Vagina (tissue), 2 donors: ENCODE measurements around the gene TCAF1. TPM values are rescaled to one million over a fixed set of nuclear protein-coding genes. Genes with fewer than 3 reads are reported as not detected.
"Not testable (repeated sequence)": the region's sequence is repeated elsewhere in the genome, so short reads cannot be mapped to it uniquely, and the experiment has no call there.

ENCODE experiments used
- DNase-seq, 2 donors: peaks; one replicate each; pipeline ENCODE4 v3.0.0-alpha.2; 2017; ENCODE audit errors: extremely low spot score in 2 of 2
- H3K27ac ChIP-seq: fragments of 200-600 bp; sonication (generic); one replicate; pipeline ENCODE4 v1.5.1; 2019
- H3K27me3 ChIP-seq: fragments of 200-600 bp; sonication (generic); one replicate; pipeline ENCODE4 v1.5.1; 2019
- H3K36me3 ChIP-seq, 2 donors: fragments of 200-600 bp; sonication (generic); one replicate each; pipeline ENCODE4 v1.5.1; 2017 to 2019
- H3K4me1 ChIP-seq: fragments of 200-600 bp; sonication (generic); one replicate; pipeline ENCODE4 v1.5.1; 2019
- H3K4me3 ChIP-seq, 2 donors: fragments of 200-600 bp; sonication (generic); 1 replicate in 1 of 2; 2 replicates in 1 of 2; pipeline ENCODE4 v1.5.1; 2016 to 2019
- H3K9me3 ChIP-seq: fragments of 200-600 bp; sonication (generic); one replicate; pipeline ENCODE4 v1.5.1; 2019
- CTCF ChIP-seq, 3 experiments: fragments of 450-650 bp in 2 of 3; fragments of 200-600 bp in 1 of 3; sonication (generic) in 1 of 3; IDR thresholded peaks; one replicate each; pipeline ENCODE4 v1.5.1; 2017 to 2019; ENCODE audit warnings: antibody characterized with exemption in 3 of 3, mild to moderate bottlenecking in 2 of 3, moderate library complexity in 2 of 3
- POLR2A ChIP-seq, 2 donors: fragments of 450-650 bp; IDR thresholded peaks; one replicate each; pipeline ENCODE4 v1.6.1; 2017; ENCODE audit warnings: antibody characterized with exemption in 2 of 2, mild to moderate bottlenecking in 2 of 2, moderate library complexity in 2 of 2
- POLR2AphosphoS5 ChIP-seq, 2 donors: sonication (generic); formaldehyde crosslinking; IDR thresholded peaks; one replicate each; pipeline ENCODE4 v1.9.0; 2017; ENCODE audit warnings: antibody characterized with exemption in 2 of 2, mild to moderate bottlenecking in 2 of 2, low read depth in 1 of 2; ENCODE audit not compliant: insufficient read depth in 1 of 2
- intact Hi-C: fragments of 100-400 bp; cut with DNase I; formaldehyde crosslinking; loops from one replicate; pipeline ENCODE4 v1.15.1; 2023
- total RNA-seq: library from RNA; depleted of rRNA; stranded (reverse); fragments of >200 nt; gene quantifications from one replicate; pipeline ENCODE4 v1.2.3, GENCODE V29; 2016

TCAF1 gene
- total RNA-seq, 1 donor from 2014 or later, result 50.1 TPM

GRCh38 chr7:143855443-143855842 is 46.5 kb downstream of the TCAF1 start:
- H3K27me3 ChIP-seq, H3K36me3 ChIP-seq, H3K4me3 ChIP-seq, H3K27ac ChIP-seq, H3K4me1 ChIP-seq, intact Hi-C loops, DNase-seq, H3K9me3 ChIP-seq: not testable (repeated sequence)

GRCh38 chr7:143850682-143851081 is 51.3 kb downstream of the TCAF1 start:
- H3K4me1 ChIP-seq, result no peaks in the 10 kb centered on the region
- intact Hi-C loops, result no loop called here
- TF ChIP-seq POLR2A (IDR thresholded peaks at IDR 0.05) (no peak), CTCF (IDR thresholded peaks at IDR 0.05) (no peak), POLR2AphosphoS5 (IDR thresholded peaks at IDR 0.05; ENCODE audit: insufficient read depth in 1 of 2, low read depth in 1 of 2) (no peak)
- peaks cover 4% of the 10 kb centered on the region in 2 donors for H3K36me3 ChIP-seq
- H3K27me3 ChIP-seq, result no peaks in the 10 kb centered on the region
- H3K4me3 ChIP-seq, result no peak overlapping the region
- H3K27ac ChIP-seq, result no peak overlapping the region
- H3K9me3 ChIP-seq, result no peaks in the 10 kb centered on the region
- DNase-seq, result no peak

- Histone ChIP-seq H3K27ac (no peak overlapping the region), H3K27me3 (no peaks in the 10 kb centered on the region), H3K9me3 (no peaks in the 10 kb centered on the region), H3K4me3 (no peak overlapping the region), H3K4me1 (no peaks in the 10 kb centered on the region), H3K36me3 (peaks cover 4% of the 10 kb centered on the region in 2 donors)
- TF ChIP-seq POLR2A (IDR thresholded peaks at IDR 0.05), result no peak
- TF ChIP-seq POLR2AphosphoS5 (IDR thresholded peaks at IDR 0.05; ENCODE audit: insufficient read depth in 1 of 2, low read depth in 1 of 2), result no peak
- TF ChIP-seq CTCF (IDR thresholded peaks at IDR 0.05), result no peak
- intact Hi-C loops, result no loop called here
- DNase-seq, result no peak
Observed at GRCh38 chr7:143849785-143850479, 52.0 kb downstream of the TCAF1 start.

GRCh38 chr7:143848192-143848591 is 53.8 kb downstream of the TCAF1 start:
- Histone ChIP-seq H3K27ac (no peak overlapping the region), H3K4me1 (no peaks in the 10 kb centered on the region), H3K9me3 (no peaks in the 10 kb centered on the region), H3K27me3 (no peaks in the 10 kb centered on the region), H3K4me3 (no peak overlapping the region), H3K36me3 (peaks cover 4% of the 10 kb centered on the region in 2 donors)
- DNase-seq, result no peak
- no peak for TF ChIP-seq POLR2AphosphoS5 (IDR thresholded peaks at IDR 0.05; ENCODE audit: insufficient read depth in 1 of 2, low read depth in 1 of 2)
- TF ChIP-seq POLR2A (IDR thresholded peaks at IDR 0.05), result no peak
- no peak for TF ChIP-seq CTCF (IDR thresholded peaks at IDR 0.05)
- intact Hi-C loops, result no loop called here

DNA sequence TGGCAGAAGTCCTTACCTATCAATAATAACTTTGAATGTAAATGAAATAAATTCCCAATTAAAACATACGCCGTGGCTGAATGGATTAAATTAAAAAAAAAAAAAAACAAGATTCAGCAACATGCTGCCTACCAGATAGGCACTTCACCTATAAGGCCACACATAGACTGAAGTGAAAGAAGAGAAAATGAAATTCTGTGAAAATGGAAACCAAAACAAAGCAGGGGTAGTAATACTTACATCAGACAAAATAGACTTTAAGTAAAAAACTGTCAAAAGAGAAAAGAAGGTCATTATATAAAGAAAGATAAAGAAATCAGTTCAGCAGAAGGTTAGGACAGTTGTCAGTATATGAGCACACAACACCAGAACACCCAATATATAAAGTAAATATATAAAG is 55.3 kb downstream of the TCAF1 start:
- no peak overlapping the region for H3K4me3 ChIP-seq
- intact Hi-C loops, result no loop called here
- H3K4me1 ChIP-seq, result no peaks in the 10 kb centered on the region
- H3K27ac ChIP-seq, result no peak overlapping the region
- DNase-seq, result no peak
- H3K36me3 ChIP-seq, result peaks cover 4% of the 10 kb centered on the region in 2 donors
- H3K27me3 ChIP-seq, result no peaks in the 10 kb centered on the region
- no peaks in the 10 kb centered on the region for H3K9me3 ChIP-seq
- TF ChIP-seq CTCF (IDR thresholded peaks at IDR 0.05) (no peak), POLR2A (IDR thresholded peaks at IDR 0.05) (no peak), POLR2AphosphoS5 (IDR thresholded peaks at IDR 0.05; ENCODE audit: insufficient read depth in 1 of 2, low read depth in 1 of 2) (no peak)

- H3K9me3 ChIP-seq, H3K4me3 ChIP-seq, H3K27ac ChIP-seq, DNase-seq, H3K4me1 ChIP-seq, H3K36me3 ChIP-seq, H3K27me3 ChIP-seq, intact Hi-C loops: not testable (repeated sequence)
Observed at GRCh38 chr7:143841696-143842095, 60.3 kb downstream of the TCAF1 start.

GRCh38 chr7:143840062-143840461 is 61.9 kb downstream of the TCAF1 start:
- H3K9me3 ChIP-seq, H3K36me3 ChIP-seq, intact Hi-C loops, DNase-seq, H3K27ac ChIP-seq, H3K4me1 ChIP-seq, H3K27me3 ChIP-seq, H3K4me3 ChIP-seq: not testable (repeated sequence)
